T-helper 17 cell (primary cell): ENCODE measurements around the gene GGCT. TPM values are rescaled to one million over a fixed set of nuclear protein-coding genes. Genes with fewer than 3 reads are reported as not detected.
"Not testable (repeated sequence)": the region's sequence is repeated elsewhere in the genome, so short reads cannot be mapped to it uniquely, and the experiment has no call there.

Experiments used
- ATAC-seq: fragments of 150-1000 bp; cut with Tn5 transposase; 2 replicates; pipeline ENCODE4 v1.10.0; 2021; ENCODE audit warnings: mild to moderate bottlenecking, moderate library complexity
- DNase-seq, 3 donors: peaks; one replicate each; pipeline versions ENCODE4 v3.0.0 to v3.0.0-alpha.2; 2020 to 2021
- H3K9me3 ChIP-seq: one replicate; pipeline ENCODE4 v1.7.0; 2013; ENCODE audit warnings: low read length, mild to moderate bottlenecking; ENCODE audit not compliant: control insufficient read depth, poor library complexity, severe bottlenecking
- H3K27ac Mint-ChIP-seq: one replicate; pipeline ENCODE4 v1.8.0; 2022; ENCODE audit warnings: mild to moderate bottlenecking, moderate library complexity, mixed read lengths
- H3K27me3 Mint-ChIP-seq: one replicate; pipeline ENCODE4 v1.8.0; 2022; ENCODE audit warnings: mixed read lengths
- H3K36me3 Mint-ChIP-seq: one replicate; pipeline ENCODE4 v1.8.0; 2022; ENCODE audit warnings: low read depth, mixed read lengths
- H3K4me1 Mint-ChIP-seq: one replicate; pipeline ENCODE4 v1.8.0; 2022; ENCODE audit warnings: mild to moderate bottlenecking, mixed read lengths
- H3K4me3 Mint-ChIP-seq: one replicate; pipeline ENCODE4 v1.8.0; 2022; ENCODE audit warnings: mild to moderate bottlenecking, moderate library complexity, mixed read lengths
- total RNA-seq, 4 donors: library from RNA in 2 of 4; stranded (reverse) in 2 of 4; gene quantifications; one replicate each; pipeline ENCODE4 v1.2.3 and lab custom pipeline; 2022 to 2026

Gene GGCT
- total RNA-seq, 2 donors from 2014 or later = 8.4 to 9.6 TPM

GRCh38 chr7:30511494-30511893, 6.9 kb upstream of the GGCT start:
- no peaks in the 10 kb centered on the region for H3K27me3 Mint-ChIP-seq
- H3K27ac Mint-ChIP-seq = no peak overlapping the region
- no peaks in the 10 kb centered on the region for H3K9me3 ChIP-seq
- H3K36me3 Mint-ChIP-seq = no peaks in the 10 kb centered on the region
- DNase-seq = no peak
- H3K4me3 Mint-ChIP-seq = no peak overlapping the region
- peaks cover 11% of the 10 kb centered on the region for H3K4me1 Mint-ChIP-seq
- no peak for ATAC-seq

- Mint-ChIP-seq H3K27ac (no peak overlapping the region), H3K4me3 (no peak overlapping the region), H3K27me3 (no peaks in the 10 kb centered on the region), H3K36me3 (no peaks in the 10 kb centered on the region), H3K4me1 (peaks cover 11% of the 10 kb centered on the region)
- DNase-seq (no peak), ATAC-seq (peak; percentile 75)
- no peaks in the 10 kb centered on the region for H3K9me3 ChIP-seq
These were observed 5.8 kb upstream of the GGCT start for GRCh38 chr7:30510124-30511075.

- H3K4me3 Mint-ChIP-seq, H3K36me3 Mint-ChIP-seq, H3K27ac Mint-ChIP-seq, H3K9me3 ChIP-seq, H3K27me3 Mint-ChIP-seq, ATAC-seq, DNase-seq: not testable (repeated sequence)
- peaks cover 15% of the 10 kb centered on the region for H3K4me1 Mint-ChIP-seq
These were observed 4.7 kb upstream of the GGCT start for GRCh38 chr7:30509171-30509857.

- H3K27me3 Mint-ChIP-seq, ATAC-seq, H3K9me3 ChIP-seq, H3K4me3 Mint-ChIP-seq, H3K27ac Mint-ChIP-seq, H3K36me3 Mint-ChIP-seq, DNase-seq: not testable (repeated sequence)
- peaks cover 27% of the 10 kb centered on the region for H3K4me1 Mint-ChIP-seq
These were observed 2.8 kb upstream of the GGCT start for GRCh38 chr7:30507346-30507900.

GRCh38 chr7:30505174-30505697, 607 bp upstream of the GGCT start:
- Mint-ChIP-seq H3K36me3 (peaks cover 3% of the 10 kb centered on the region), H3K4me3 (peak overlapping the region; percentile 97), H3K27me3 (no peaks in the 10 kb centered on the region), H3K4me1 (peaks cover 27% of the 10 kb centered on the region), H3K27ac (peak overlapping the region; percentile 92)
- no peak for DNase-seq
- peak; percentile 7 for ATAC-seq
- no peaks in the 10 kb centered on the region for H3K9me3 ChIP-seq

- Mint-ChIP-seq H3K27ac (peak overlapping the region; percentile 92), H3K27me3 (no peaks in the 10 kb centered on the region), H3K4me3 (peak overlapping the region; percentile 97), H3K4me1 (peaks cover 21% of the 10 kb centered on the region), H3K36me3 (peaks cover 3% of the 10 kb centered on the region)
- DNase-seq (no peak), ATAC-seq (no peak)
- no peaks in the 10 kb centered on the region for H3K9me3 ChIP-seq
These were observed 1.1 kb downstream of the GGCT start for GRCh38 chr7:30503274-30504212.

GRCh38 chr7:30502470-30503251, 2.0 kb downstream of the GGCT start:
- H3K27ac Mint-ChIP-seq = peak overlapping the region; percentile 92
- H3K4me1 Mint-ChIP-seq = peaks cover 21% of the 10 kb centered on the region
- ATAC-seq = no peak
- no peaks in the 10 kb centered on the region for H3K9me3 ChIP-seq
- H3K36me3 Mint-ChIP-seq = peaks cover 3% of the 10 kb centered on the region
- peak overlapping the region; percentile 68 for H3K4me3 Mint-ChIP-seq
- DNase-seq = no peak
- H3K27me3 Mint-ChIP-seq = no peaks in the 10 kb centered on the region

GRCh38 chr7:30501264-30501663, 3.4 kb downstream of the GGCT start:
- ATAC-seq (no peak), DNase-seq (no peak)
- Mint-ChIP-seq H3K4me1 (peaks cover 21% of the 10 kb centered on the region), H3K27me3 (no peaks in the 10 kb centered on the region), H3K4me3 (no peak overlapping the region), H3K36me3 (peaks cover 7% of the 10 kb centered on the region), H3K27ac (no peak overlapping the region)
- no peaks in the 10 kb centered on the region for H3K9me3 ChIP-seq

- DNase-seq (no peak), ATAC-seq (no peak)
- Mint-ChIP-seq H3K27me3 (no peaks in the 10 kb centered on the region), H3K36me3 (peaks cover 8% of the 10 kb centered on the region), H3K27ac (no peak overlapping the region), H3K4me3 (no peak overlapping the region), H3K4me1 (no peaks in the 10 kb centered on the region)
- no peaks in the 10 kb centered on the region for H3K9me3 ChIP-seq
These were observed 11.4 kb downstream of the GGCT start for GRCh38 chr7:30493228-30493627.

GRCh38 chr7:30491417-30491816, 13.2 kb downstream of the GGCT start:
- Mint-ChIP-seq H3K27ac (no peak overlapping the region), H3K4me3 (no peak overlapping the region), H3K36me3 (peaks cover 4% of the 10 kb centered on the region), H3K4me1 (no peaks in the 10 kb centered on the region), H3K27me3 (no peaks in the 10 kb centered on the region)
- ATAC-seq (no peak), DNase-seq (no peak)
- no peaks in the 10 kb centered on the region for H3K9me3 ChIP-seq

- Mint-ChIP-seq H3K36me3 (no peaks in the 10 kb centered on the region), H3K27ac (no peak overlapping the region), H3K27me3 (no peaks in the 10 kb centered on the region), H3K4me1 (no peaks in the 10 kb centered on the region), H3K4me3 (no peak overlapping the region)
- ATAC-seq (no peak), DNase-seq (no peak)
- H3K9me3 ChIP-seq = no peaks in the 10 kb centered on the region
These were observed 17.3 kb downstream of the GGCT start for GRCh38 chr7:30487371-30487770.

- ATAC-seq (no peak), DNase-seq (no peak)
- H3K4me1 Mint-ChIP-seq = no peaks in the 10 kb centered on the region
- no peaks in the 10 kb centered on the region for H3K27me3 Mint-ChIP-seq
- no peak overlapping the region for H3K27ac Mint-ChIP-seq
- no peak overlapping the region for H3K4me3 Mint-ChIP-seq
- no peaks in the 10 kb centered on the region for H3K9me3 ChIP-seq
- no peaks in the 10 kb centered on the region for H3K36me3 Mint-ChIP-seq
These were observed 19.0 kb downstream of the GGCT start for GRCh38 chr7:30485667-30486066.
